ENCODE data around the gene ADAM17.

The ADAM17 gene

GRCh38 chr2:9465170-9465569 is 90.5 kb downstream of the ADAM17 start:
- no peak for DNase-seq

GRCh38 chr2:9463698-9464034 is 92.0 kb downstream of the ADAM17 start:
- peak in 1 of 2 donors; percentile 42 for DNase-seq

- DNase-seq: no peak
Measured at GRCh38 chr2:9462886-9463697, 92.5 kb downstream of the ADAM17 start.

- DNase-seq: no peak
Measured at GRCh38 chr2:9462313-9462712, 93.3 kb downstream of the ADAM17 start.

- DNase-seq: no peak
Measured at GRCh38 chr2:9461079-9461478, 94.6 kb downstream of the ADAM17 start.

- no peak for DNase-seq
Measured at GRCh38 chr2:9460441-9461017, 95.1 kb downstream of the ADAM17 start.

- DNase-seq: no peak
Measured at GRCh38 chr2:9451231-9451630, 104.4 kb downstream of the ADAM17 start.

GRCh38 chr2:9445089-9445488 is 110.5 kb downstream of the ADAM17 start:
- no peak for DNase-seq

GRCh38 chr2:9443526-9443925 is 112.1 kb downstream of the ADAM17 start:
- no peak for DNase-seq

GRCh38 chr2:9441556-9441955 is 114.1 kb downstream of the ADAM17 start:
- no peak for DNase-seq

GRCh38 chr2:9440058-9440727 is 115.4 kb downstream of the ADAM17 start:
- no peak for DNase-seq

GRCh38 chr2:9439536-9439935 is 116.1 kb downstream of the ADAM17 start:
- no peak for DNase-seq

Data from bone marrow (tissue), 2 donors.